ENCODE measurements around the gene USP54. TPM values are rescaled to one million over a fixed set of nuclear protein-coding genes. Genes with fewer than 3 reads are reported as not detected.

USP54 gene
- total RNA-seq, 1 donor from 2014 or later = 66.6 TPM

- intact Hi-C loops (cut with DNase I) = no loop called here
- ATAC-seq (no peak), DNase-seq (ENCODE audit: low spot score) (no peak)
These were observed 96.9 kb downstream of the USP54 start for GRCh38 chr10:73494213-73494612.

DNA sequence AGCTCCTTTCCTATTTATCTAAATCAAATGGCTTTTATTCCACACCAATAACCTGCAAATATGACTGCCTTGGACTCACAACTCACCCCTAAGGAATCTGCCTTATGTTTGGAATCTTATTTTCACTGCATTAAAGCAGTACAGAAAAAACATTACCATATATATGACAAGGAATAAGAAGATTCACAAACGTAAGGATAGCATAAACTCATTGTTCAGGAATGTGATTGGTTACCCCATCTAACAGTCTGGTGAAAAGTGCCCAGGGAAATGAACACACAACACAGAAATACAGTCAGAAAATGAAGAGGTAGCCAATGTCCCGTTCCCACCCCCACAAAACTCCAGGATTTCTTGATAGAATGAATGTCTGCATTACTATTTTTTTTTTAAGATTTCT lies 97.4 kb downstream of the USP54 start:
- no peak for ATAC-seq
- DNase-seq (ENCODE audit: low spot score) = no peak
- intact Hi-C loops (cut with DNase I) = no loop called here

- no peak for DNase-seq (ENCODE audit: low spot score)
- no peak for ATAC-seq
- intact Hi-C loops (cut with DNase I) = no loop called here
These were observed 104.5 kb downstream of the USP54 start for GRCh38 chr10:73486601-73487000.

DNA sequence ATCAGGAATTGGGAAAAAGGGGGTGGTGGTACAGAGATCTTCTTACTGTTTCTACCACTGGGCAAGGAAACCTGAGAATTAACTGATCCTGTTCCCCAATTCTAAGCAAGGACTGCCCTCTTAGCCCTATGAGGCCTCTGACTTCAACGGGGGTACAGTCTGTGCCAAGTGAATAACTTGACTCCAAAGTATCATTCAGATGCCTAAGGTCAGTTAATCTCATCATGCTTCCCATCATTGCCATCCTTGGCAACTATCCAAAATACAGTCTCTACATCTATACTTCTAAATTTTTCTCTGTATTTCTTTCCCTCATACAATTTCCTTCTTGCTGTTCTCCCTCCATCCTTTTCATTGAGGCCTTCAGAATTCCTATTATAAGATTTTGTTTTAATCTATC lies 105.8 kb downstream of the USP54 start:
- no peak for ATAC-seq
- intact Hi-C loops (cut with DNase I) = no loop called here
- no peak for DNase-seq (ENCODE audit: low spot score)

- ATAC-seq (no peak), DNase-seq (ENCODE audit: low spot score) (no peak)
- intact Hi-C loops (cut with DNase I) = no loop called here
These were observed 111.0 kb downstream of the USP54 start for GRCh38 chr10:73480158-73480557.

GRCh38 chr10:73478636-73479035 lies 112.5 kb downstream of the USP54 start:
- intact Hi-C loops (cut with DNase I) = no loop called here
- ATAC-seq (no peak), DNase-seq (ENCODE audit: low spot score) (no peak)

DNA sequence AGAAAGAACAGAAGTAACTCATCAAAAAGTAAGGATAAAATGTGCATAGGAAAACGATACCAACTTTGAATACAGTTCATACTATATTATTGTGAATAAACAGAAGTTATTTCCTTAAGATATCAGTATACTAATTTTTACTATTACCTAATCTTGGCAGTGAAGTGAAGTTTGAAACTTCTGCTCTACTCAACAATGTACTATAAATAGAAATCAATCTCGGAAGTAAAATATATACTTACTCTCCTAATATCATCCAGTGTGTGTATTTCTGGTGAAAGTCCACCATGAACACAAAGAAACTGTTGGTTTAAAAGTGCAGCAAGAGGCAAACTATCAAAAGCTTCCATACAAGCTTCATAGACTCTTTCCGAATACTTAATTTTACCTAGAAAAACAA lies 119.9 kb downstream of the USP54 start:
- intact Hi-C loops (cut with DNase I) = no loop called here
- DNase-seq (ENCODE audit: low spot score) = no peak
- ATAC-seq = no peak

DNA sequence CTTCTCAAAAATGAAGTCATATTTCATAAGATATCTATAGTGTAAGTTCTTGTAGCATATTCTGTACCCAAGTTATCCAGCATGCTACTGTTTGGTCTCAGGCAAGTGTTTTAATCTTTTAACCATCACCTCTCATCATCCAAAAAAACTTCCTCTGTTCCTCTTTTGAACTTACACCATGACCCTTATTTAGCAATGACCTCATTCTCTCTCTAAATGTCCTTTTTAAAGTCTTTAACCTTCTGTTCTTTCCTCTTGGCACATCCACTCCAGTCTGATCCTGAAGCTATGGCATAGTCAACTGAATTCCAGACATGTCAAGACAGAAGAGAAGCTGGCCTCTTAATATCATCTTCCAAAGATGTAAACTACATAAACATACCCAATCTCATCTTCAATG lies 121.6 kb downstream of the USP54 start:
- DNase-seq (ENCODE audit: low spot score) (no peak), ATAC-seq (no peak)
- intact Hi-C loops (cut with DNase I) = no loop called here

DNA sequence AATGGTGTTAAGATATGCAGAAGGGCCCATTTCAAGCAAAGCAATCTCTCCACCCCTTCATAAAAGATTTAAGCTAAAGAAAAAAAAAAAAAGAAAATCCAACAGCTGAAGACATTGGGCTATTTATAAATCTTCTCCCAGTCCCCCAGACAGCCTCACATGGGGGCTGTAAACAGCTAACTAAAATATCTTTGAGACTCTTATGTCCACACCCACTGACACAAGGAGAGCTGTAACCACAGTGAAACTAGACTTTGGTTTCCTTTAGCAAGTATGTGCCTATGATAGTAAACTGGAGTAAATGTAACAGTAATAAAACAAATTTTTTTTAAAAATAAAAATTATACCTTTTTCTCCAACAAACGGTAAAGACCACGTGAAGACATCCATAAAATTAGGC lies 123.9 kb downstream of the USP54 start:
- intact Hi-C loops (cut with DNase I) = no loop called here
- no peak for DNase-seq (ENCODE audit: low spot score)
- ATAC-seq = no peak

GRCh38 chr10:73465978-73466726 lies 125.0 kb downstream of the USP54 start:
- intact Hi-C loops (cut with DNase I) = no loop called here
- DNase-seq (ENCODE audit: low spot score) (no peak), ATAC-seq (no peak)

GRCh38 chr10:73460897-73461296 lies 130.2 kb downstream of the USP54 start:
- DNase-seq (ENCODE audit: low spot score) = no peak
- intact Hi-C loops (cut with DNase I) = no loop called here
- ATAC-seq = no peak

DNA sequence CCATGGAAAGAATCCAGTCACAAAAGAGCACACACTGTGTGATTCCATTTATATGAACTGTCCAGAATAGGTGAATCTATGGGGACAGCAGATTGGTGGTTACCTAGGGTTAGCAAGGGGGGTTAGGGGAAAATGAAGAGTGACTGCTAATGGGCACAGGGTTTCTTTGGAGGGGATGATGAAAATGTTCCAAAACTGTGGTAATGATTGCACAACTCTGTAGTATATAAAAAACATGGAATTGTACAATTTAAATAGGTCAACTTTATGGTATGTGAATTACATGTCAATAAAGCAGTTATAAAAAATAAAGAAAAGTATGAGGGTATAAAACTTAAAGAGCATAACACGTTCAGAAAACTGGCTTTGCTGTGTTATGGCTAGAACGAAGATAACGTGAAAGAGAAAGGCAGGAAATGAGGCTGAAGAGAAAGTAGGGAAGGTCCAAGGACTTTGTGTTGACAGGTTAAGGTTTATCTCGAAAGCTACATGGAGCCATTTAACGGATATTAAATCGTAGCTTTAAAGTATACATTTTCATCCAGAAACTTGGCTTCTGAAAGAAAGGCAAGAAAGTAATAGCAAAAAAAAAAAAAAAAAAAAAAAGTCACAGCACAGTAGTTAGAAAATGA lies 131.3 kb downstream of the USP54 start:
- DNase-seq (ENCODE audit: low spot score) (no peak), ATAC-seq (no peak)
- intact Hi-C loops (cut with DNase I) = no loop called here

GRCh38 chr10:73456187-73456890 lies 134.8 kb downstream of the USP54 start:
- DNase-seq (ENCODE audit: low spot score) (no peak), ATAC-seq (no peak)
- intact Hi-C loops (cut with DNase I) = no loop called here

- intact Hi-C loops (cut with DNase I) = no loop called here
- DNase-seq (ENCODE audit: low spot score) = no peak
- no peak for ATAC-seq
These were observed 142.0 kb downstream of the USP54 start for GRCh38 chr10:73449113-73449512.

DNA sequence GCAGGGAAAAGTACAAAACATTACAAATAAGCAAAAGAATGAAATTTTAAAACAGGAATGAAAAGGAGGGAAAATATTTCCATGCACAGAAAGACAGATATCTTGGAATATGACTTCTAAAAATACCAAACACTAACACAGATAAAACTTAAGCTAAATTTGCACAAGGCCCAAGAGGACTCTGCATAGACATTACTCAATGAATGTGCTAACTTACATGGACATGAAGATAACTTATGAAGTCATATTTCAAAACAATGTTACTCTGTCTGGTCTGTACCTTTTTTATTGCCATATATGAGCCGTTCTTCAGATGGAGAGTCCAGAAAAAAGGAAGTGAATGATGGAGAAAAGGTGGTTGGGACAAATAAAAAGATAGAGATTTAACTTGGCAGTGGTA lies 142.8 kb downstream of the USP54 start:
- ATAC-seq (no peak), DNase-seq (ENCODE audit: low spot score) (no peak)
- intact Hi-C loops (cut with DNase I) = no loop called here

Other genes with a start within 250 kb of the USP54 start
- gene CFAP70, start 232.5 kb downstream of the USP54 start, total RNA-seq = 6.6 TPM
- gene ANXA7, start 177.3 kb downstream of the USP54 start, total RNA-seq = 109 TPM
- gene MSS51, start 157.8 kb downstream of the USP54 start, total RNA-seq = 5.2 TPM
- gene PPP3CB, start 95.3 kb downstream of the USP54 start, total RNA-seq = 63.1 TPM
- gene MYOZ1, start 50.1 kb upstream of the USP54 start, total RNA-seq = 1.1 TPM
- not detected for gene SYNPO2L, start 64.7 kb upstream of the USP54 start, total RNA-seq
- 14.4 TPM for gene AGAP5, start 106.8 kb upstream of the USP54 start, total RNA-seq
- gene SEC24C, start 153.0 kb upstream of the USP54 start, total RNA-seq = 53.6 TPM
- 13.2 TPM for gene CHCHD1, start 190.7 kb upstream of the USP54 start, total RNA-seq
- 99.1 TPM for gene ZSWIM8, start 194.3 kb upstream of the USP54 start, total RNA-seq
- 32.9 TPM for gene NDST2, start 220.3 kb upstream of the USP54 start, total RNA-seq

Measured in sciatic nerve (tissue), 2 donors.